Gastroesophageal sphincter (tissue), 4 donors: ENCODE measurements around the gene ICA1. TPM values are rescaled to one million over a fixed set of nuclear protein-coding genes. Genes with fewer than 3 reads are reported as not detected.
A peak's percentile ranks its signal among the peaks of the same experiment; 100 is the strongest.

Experiments used
- ATAC-seq: fragments of 150-250 bp; one replicate; pipeline ENCODE4 v1.9.1; 2016; ENCODE audit warnings: mild to moderate bottlenecking, moderate library complexity
- H3K27ac ChIP-seq, 4 donors: fragments of 200-600 bp; sonication (generic) in 3 of 4; 1 replicate in 3 of 4; 2 replicates in 1 of 4; pipeline ENCODE4 v1.5.1; 2016 to 2019
- H3K27me3 ChIP-seq: fragments of 200-600 bp; sonication (generic); one replicate; pipeline ENCODE4 v1.5.1; 2019
- H3K36me3 ChIP-seq, 2 donors: fragments of 200-600 bp; sonication (generic); one replicate each; pipeline ENCODE4 v1.5.1; 2019; ENCODE audit warnings: control low read depth in 1 of 2
- H3K4me1 ChIP-seq, 3 donors: fragments of 200-600 bp; sonication (generic); 1 replicate in 2 of 3; 2 replicates in 1 of 3; pipeline ENCODE4 v1.5.1; 2016 to 2019; ENCODE audit warnings: control low read depth in 2 of 3
- H3K4me3 ChIP-seq, 2 donors: fragments of 200-600 bp; sonication (generic); one replicate each; pipeline ENCODE4 v1.5.1; 2019; ENCODE audit warnings: mild to moderate bottlenecking in 1 of 2, moderate library complexity in 1 of 2
- H3K9me3 ChIP-seq, 3 donors: fragments of 200-600 bp; sonication (generic); one replicate each; pipeline ENCODE4 v1.5.1; 2017 to 2019; ENCODE audit warnings: control low read depth in 2 of 3
- CTCF ChIP-seq, 4 experiments: fragments of 200-600 bp in 2 of 4; fragments of 450-650 bp in 2 of 4; sonication (generic) in 1 of 4; IDR thresholded peaks; one replicate each; pipeline ENCODE4 v1.5.1; 2017 to 2019; ENCODE audit warnings: antibody characterized with exemption in 4 of 4, mild to moderate bottlenecking in 2 of 4, moderate library complexity in 2 of 4
- EP300 ChIP-seq: sonication (generic); formaldehyde crosslinking; IDR thresholded peaks from one replicate; pipeline ENCODE4 v1.6.1; 2017; ENCODE audit warnings: antibody characterized with exemption, mild to moderate bottlenecking
- POLR2A ChIP-seq, 2 donors: fragments of 450-650 bp; IDR thresholded peaks; one replicate each; pipeline ENCODE4 v1.6.1; 2017; ENCODE audit warnings: antibody characterized with exemption in 2 of 2, mild to moderate bottlenecking in 2 of 2, moderate library complexity in 1 of 2
- POLR2AphosphoS5 ChIP-seq: sonication (generic); formaldehyde crosslinking; IDR thresholded peaks from one replicate; pipeline ENCODE4 v1.6.1; 2017; ENCODE audit warnings: antibody characterized with exemption
- WGBS, 2 donors: methylation state at CpG; one replicate each; pipeline ENCODE4 v1.1.5; 2018; ENCODE audit warnings: low coverage in 1 of 2; 5-methylcytosine and 5-hydroxymethylcytosine counted together
- total RNA-seq, 4 donors: library from RNA; depleted of rRNA; stranded (reverse); fragments of >200 nt; gene quantifications; one replicate each; pipeline ENCODE4 v1.1.0, GENCODE V29; 2016

The ICA1 gene
- total RNA-seq, 4 donors from 2014 or later = 6.6 to 11.7 (median 8.2) TPM

- no peak for ATAC-seq
- WGBS, 2 donors = 64 to 91% methylated on average over 1 to 2 of the region's 2 CpGs
- H3K36me3 ChIP-seq = no peaks in the 10 kb centered on the region
- H3K27ac ChIP-seq = no peak overlapping the region
- no peaks in the 10 kb centered on the region for H3K27me3 ChIP-seq
- no peak overlapping the region for H3K4me3 ChIP-seq
- TF ChIP-seq POLR2AphosphoS5 (no peak), EP300 (no peak), POLR2A (IDR thresholded peaks at IDR 0.05) (no peak), CTCF (IDR thresholded peaks at IDR 0.05) (no peak)
- no peaks in the 10 kb centered on the region for H3K9me3 ChIP-seq
- peaks cover 0 to 16% (median 0%) of the 10 kb centered on the region in 3 donors for H3K4me1 ChIP-seq
Observed at GRCh38 chr7:8213381-8213780, 48.6 kb downstream of the ICA1 start.

- Histone ChIP-seq H3K9me3 (no peaks in the 10 kb centered on the region), H3K4me3 (no peak overlapping the region), H3K27ac (no peak overlapping the region), H3K36me3 (no peaks in the 10 kb centered on the region), H3K4me1 (peaks cover 0 to 16% (median 0%) of the 10 kb centered on the region in 3 donors), H3K27me3 (no peaks in the 10 kb centered on the region)
- ATAC-seq = no peak
- 60 to 87% methylated on average over 1 to 5 of the region's 5 CpGs for WGBS, 2 donors
- TF ChIP-seq EP300 (no peak), POLR2AphosphoS5 (no peak), CTCF (IDR thresholded peaks at IDR 0.05) (no peak), POLR2A (IDR thresholded peaks at IDR 0.05) (no peak)
Observed at GRCh38 chr7:8212638-8213037, 49.3 kb downstream of the ICA1 start.

- no peaks in the 10 kb centered on the region for H3K27me3 ChIP-seq
- peaks cover 0 to 16% (median 0%) of the 10 kb centered on the region in 3 donors for H3K4me1 ChIP-seq
- peak; percentile 29 for TF ChIP-seq POLR2AphosphoS5
- TF ChIP-seq EP300 = no peak
- no peak overlapping the region for H3K4me3 ChIP-seq
- no peak for ATAC-seq
- H3K36me3 ChIP-seq = no peaks in the 10 kb centered on the region
- no peaks in the 10 kb centered on the region for H3K9me3 ChIP-seq
- WGBS, 2 donors = 69 to 88% methylated on average over 1 of the region's 1 CpG
- H3K27ac ChIP-seq = no peak overlapping the region
Observed at GRCh38 chr7:8211725-8212096, 50.3 kb downstream of the ICA1 start.

GRCh38 chr7:8210845-8211724 lies 50.9 kb downstream of the ICA1 start:
- no peak for TF ChIP-seq CTCF (IDR thresholded peaks at IDR 0.05)
- no peak for TF ChIP-seq EP300
- TF ChIP-seq POLR2AphosphoS5 = no peak
- no peak for TF ChIP-seq POLR2A (IDR thresholded peaks at IDR 0.05)
- no peak for ATAC-seq
- Histone ChIP-seq H3K4me3 (no peak overlapping the region), H3K4me1 (peaks cover 0 to 16% (median 0%) of the 10 kb centered on the region in 3 donors), H3K36me3 (no peaks in the 10 kb centered on the region), H3K9me3 (no peaks in the 10 kb centered on the region), H3K27ac (no peak overlapping the region), H3K27me3 (no peaks in the 10 kb centered on the region)
- 80 to 100% methylated on average over 3 of the region's 10 CpGs for WGBS, 2 donors

GRCh38 chr7:8209353-8209752 lies 52.6 kb downstream of the ICA1 start:
- Histone ChIP-seq H3K27ac (no peak overlapping the region), H3K36me3 (no peaks in the 10 kb centered on the region), H3K4me3 (no peak overlapping the region), H3K4me1 (peaks cover 0 to 5% (median 0%) of the 10 kb centered on the region in 3 donors), H3K9me3 (no peaks in the 10 kb centered on the region), H3K27me3 (no peaks in the 10 kb centered on the region)
- TF ChIP-seq CTCF (IDR thresholded peaks at IDR 0.05) (no peak), POLR2AphosphoS5 (no peak), EP300 (no peak), POLR2A (IDR thresholded peaks at IDR 0.05) (no peak)
- ATAC-seq = no peak
- WGBS, 2 donors = 91 to 98% methylated on average over 4 of the region's 4 CpGs
